Liver (tissue), 9 donors: ENCODE data around the gene C19orf81. TPM values are rescaled to one million over a fixed set of nuclear protein-coding genes. Genes with fewer than 3 reads are reported as not detected.

Experiments
- DNase-seq: peaks from one replicate; pipeline ENCODE4 v3.0.0-alpha.2; 2017; ENCODE audit warnings: low spot score
- H3K27ac ChIP-seq, 2 donors: one replicate each; pipeline ENCODE4 v1.7.0; 2013; ENCODE audit warnings: inconsistent platforms in 2 of 2, low read length in 2 of 2, control low read depth in 1 of 2, low read depth in 1 of 2, mild to moderate bottlenecking in 1 of 2
- H3K27me3 ChIP-seq, 4 donors: one replicate each; pipeline versions ENCODE4 v1.6.1 to v1.7.0; 2013; ENCODE audit warnings: low read length in 3 of 4, inconsistent platforms in 1 of 4, mild to moderate bottlenecking in 1 of 4, moderate library complexity in 1 of 4; ENCODE audit not compliant: control insufficient read depth in 4 of 4, insufficient read depth in 4 of 4
- H3K36me3 ChIP-seq, 4 donors: one replicate each; pipeline versions ENCODE4 v1.6.1 to v1.7.0; 2013; ENCODE audit warnings: low read length in 3 of 4, mild to moderate bottlenecking in 3 of 4, low read depth in 1 of 4, moderate library complexity in 1 of 4; ENCODE audit not compliant: control insufficient read depth in 4 of 4, insufficient read depth in 3 of 4
- H3K4me1 ChIP-seq, 4 donors: one replicate each; pipeline versions ENCODE4 v1.6.1 to v1.7.0; 2013; ENCODE audit warnings: low read length in 3 of 4, mild to moderate bottlenecking in 3 of 4, moderate library complexity in 1 of 4; ENCODE audit not compliant: control insufficient read depth in 4 of 4, insufficient read depth in 4 of 4
- H3K4me3 ChIP-seq, 3 donors: one replicate each; pipeline versions ENCODE4 v1.6.1 to v1.7.0; 2013; ENCODE audit warnings: low read length in 3 of 3, control low read depth in 1 of 3, low read depth in 1 of 3, mild to moderate bottlenecking in 1 of 3
- H3K9ac ChIP-seq, 2 donors: one replicate each; pipeline ENCODE4 v1.7.0; 2013; ENCODE audit warnings: low read length in 2 of 2, mild to moderate bottlenecking in 2 of 2, moderate library complexity in 2 of 2, control low read depth in 1 of 2, low read depth in 1 of 2
- H3K9me3 ChIP-seq, 4 donors: one replicate each; pipeline versions ENCODE4 v1.6.1 to v1.7.0; 2013; ENCODE audit warnings: low read length in 3 of 4; ENCODE audit not compliant: control insufficient read depth in 4 of 4
- ATF3 ChIP-seq: IDR thresholded peaks from 2 replicates; pipeline ENCODE4 v1.6.1; 2016; ENCODE audit warnings: antibody characterized with exemption
- CTCF ChIP-seq: fragments of 150-350 bp; IDR thresholded peaks from 2 replicates; pipeline ENCODE4 v1.5.1; 2017; ENCODE audit warnings: improper control_type of control experiment, low read depth, low read length; ENCODE audit not compliant: missing input control
- FOXA1 ChIP-seq: IDR thresholded peaks from 2 replicates; pipeline ENCODE4 v1.6.1; 2016; ENCODE audit warnings: antibody characterized with exemption
- FOXA2 ChIP-seq: IDR thresholded peaks from 2 replicates; pipeline ENCODE4 v1.6.1; 2016; ENCODE audit warnings: antibody characterized with exemption
- GABPA ChIP-seq, 2 donors: IDR thresholded peaks in 1 of 2; conservative IDR thresholded peaks in 1 of 2; 2 replicates each; pipeline ENCODE4 v1.6.1; 2016; ENCODE audit warnings: antibody characterized with exemption in 2 of 2, mild to moderate bottlenecking in 1 of 2, moderate library complexity in 1 of 2
- HNF4G ChIP-seq: IDR thresholded peaks from 2 replicates; pipeline ENCODE4 v1.6.1; 2016; ENCODE audit warnings: antibody characterized with exemption
- JUND ChIP-seq, 2 donors: IDR thresholded peaks; 2 replicates each; pipeline ENCODE4 v1.6.1; 2016; ENCODE audit warnings: antibody characterized with exemption in 2 of 2
- MAX ChIP-seq: IDR thresholded peaks from 2 replicates; pipeline ENCODE4 v1.6.1; 2016; ENCODE audit warnings: antibody characterized with exemption
- NR2F2 ChIP-seq: IDR thresholded peaks from 2 replicates; pipeline ENCODE4 v1.6.1; 2016; ENCODE audit warnings: antibody characterized with exemption
- RAD21 ChIP-seq, 2 donors: IDR thresholded peaks; 2 replicates each; pipeline ENCODE4 v1.6.1; 2016; ENCODE audit warnings: antibody characterized with exemption in 2 of 2, mild to moderate bottlenecking in 2 of 2
- REST ChIP-seq: IDR thresholded peaks from 2 replicates; pipeline ENCODE4 v1.6.1; 2016; ENCODE audit warnings: antibody characterized with exemption, mild to moderate bottlenecking
- RXRA ChIP-seq, 2 donors: IDR thresholded peaks; 2 replicates each; pipeline ENCODE4 v1.6.1; 2017 to 2018; ENCODE audit warnings: antibody characterized with exemption in 2 of 2, mild to moderate bottlenecking in 1 of 2
- SP1 ChIP-seq: IDR thresholded peaks from 2 replicates; pipeline ENCODE4 v1.6.1; 2018; ENCODE audit warnings: antibody characterized with exemption, mild to moderate bottlenecking
- TAF1 ChIP-seq: conservative IDR thresholded peaks from 2 replicates; pipeline ENCODE4 v1.6.1; 2016; ENCODE audit warnings: antibody characterized with exemption, mild to moderate bottlenecking
- YY1 ChIP-seq: IDR thresholded peaks from 2 replicates; pipeline ENCODE4 v1.6.1; 2016; ENCODE audit warnings: antibody characterized with exemption, mild to moderate bottlenecking
- ZBTB33 ChIP-seq: IDR thresholded peaks from 2 replicates; pipeline ENCODE4 v1.6.1; 2016; ENCODE audit warnings: antibody characterized with exemption
- WGBS: extraction: QIAGEN DNeasy Blood & Tissue Kit; methylation state at CpG from one replicate; pipeline ENCODE4 v1.1.7; 2013; 5-methylcytosine and 5-hydroxymethylcytosine counted together
- polyA plus RNA-seq, 2 donors: library from polyadenylated mRNA; stranded (reverse) in 1 of 2; unstranded in 1 of 2; fragments of 200-250 nt in 1 of 2; fragments of >200 nt in 1 of 2; fragmentation: Nextera tagmentation in 1 of 2; extraction: Ambion mirVana in 1 of 2; gene quantifications; one replicate each; pipeline versions ENCODE4 v1.2.1 to v1.2.3, GENCODE V29; 2013 to 2015
- total RNA-seq, 2 donors: library from RNA; depleted of rRNA; stranded (reverse); fragments of >200 nt; gene quantifications; one replicate each; pipeline ENCODE4 v1.2.3, GENCODE V29; 2014
- donor health status: healthy.
- donor health status: healthy.
- donor health status: healthy.
- donor health status: healthy.
- donor health status: healthy.

The C19orf81 gene
- total and polyA plus RNA-seq, 4 donors, result not detected

GRCh38 chr19:50688766-50689165 is 39.5 kb downstream of the C19orf81 start:
- Histone ChIP-seq H3K27me3 (peaks cover 0 to 14% (median 3%) of the 10 kb centered on the region in 4 donors), H3K27ac (no peak overlapping the region), H3K36me3 (no peaks in the 10 kb centered on the region), H3K4me1 (no peaks in the 10 kb centered on the region), H3K9me3 (no peaks in the 10 kb centered on the region), H3K9ac (no peak overlapping the region), H3K4me3 (no peak overlapping the region)
- 61% methylated on average over 19 of the region's 19 CpGs for WGBS
- no peak for DNase-seq
- no peak for TF ChIP-seq YY1
- no peak for TF ChIP-seq FOXA1
- no peak for TF ChIP-seq TAF1
- TF ChIP-seq CTCF, result no peak
- no peak for TF ChIP-seq ATF3
- no peak for TF ChIP-seq GABPA (IDR thresholded peaks at IDR 0.05 in 1 of 2, conservative IDR thresholded peaks at IDR 0.05 in 1 of 2)
- TF ChIP-seq MAX, result no peak

- H3K27ac ChIP-seq, result no peak overlapping the region
- H3K27me3 ChIP-seq, result peaks cover 0 to 14% (median 3%) of the 10 kb centered on the region in 4 donors
- no peaks in the 10 kb centered on the region for H3K9me3 ChIP-seq
- no peak for DNase-seq
- no peak overlapping the region for H3K4me3 ChIP-seq
- 73% methylated on average over 7 of the region's 7 CpGs for WGBS
- no peaks in the 10 kb centered on the region for H3K36me3 ChIP-seq
- no peak overlapping the region for H3K9ac ChIP-seq
- H3K4me1 ChIP-seq, result no peaks in the 10 kb centered on the region
- TF ChIP-seq GABPA (IDR thresholded peaks at IDR 0.05 in 1 of 2, conservative IDR thresholded peaks at IDR 0.05 in 1 of 2) (no peak), ZBTB33 (no peak), TAF1 (no peak), RAD21 (IDR thresholded peaks at IDR 0.05) (no peak), JUND (IDR thresholded peaks at IDR 0.05) (no peak), RXRA (IDR thresholded peaks at IDR 0.05) (no peak), FOXA1 (no peak), NR2F2 (no peak), SP1 (no peak), CTCF (no peak), REST (no peak), ATF3 (no peak), HNF4G (no peak), YY1 (no peak), FOXA2 (no peak)
Observed at GRCh38 chr19:50690439-50690838, 41.2 kb downstream of the C19orf81 start.
